GM12878 (cell line): ENCODE data around the gene POC1B. TPM values are rescaled to one million over a fixed set of nuclear protein-coding genes. Genes with fewer than 3 reads are reported as not detected.

Experiments used
- ATAC-seq: fragments of 200-7000 bp; cut with Tn5 transposase; 3 replicates; pipeline ENCODE4 v1.9.1; 2020; ENCODE audit warnings: mild to moderate bottlenecking, moderate library complexity
- BruUV-seq: library from RNA; stranded (reverse); fragments of 400-500 nt; replicated peaks from 2 replicates; lab custom pipeline; 2021; lab: Mats Ljungman, UMichigan
- CTCF ChIA-PET: fragments of 300-600 bp; sonication (Branson Sonifier 250); formaldehyde crosslinking; extraction: SDS; loops from one replicate; lab custom pipeline; 2021; ENCODE audit warnings: inconsistent platforms; lab: Yijun Ruan, JAX
- POLR2A ChIA-PET: fragments of 350-600 bp; formaldehyde crosslinking; extraction: SDS; loops from one replicate; lab custom pipeline; 2021; ENCODE audit warnings: inconsistent platforms; lab: Charles Lee
- RAD21 ChIA-PET: fragments of 300-600 bp; sonication (Branson Sonifier 250); formaldehyde crosslinking; loops from one replicate; lab custom pipeline; 2023; ENCODE audit warnings: antibody characterized with exemption; ENCODE audit not compliant: unreplicated experiment; lab: Charles Lee
- SMC1A ChIA-PET: fragments of 300-600 bp; sonication (Branson Sonifier 250); formaldehyde crosslinking; loops from one replicate; lab custom pipeline; 2023; ENCODE audit not compliant: unreplicated experiment, uncharacterized antibody; lab: Charles Lee
- DNase-seq: peaks from one replicate; pipeline ENCODE4 v3.0.0-alpha.2; 2011; ENCODE audit warnings: low read depth, low spot score
- FAIRE-seq: peaks from 3 replicates; lab custom pipeline; 2011; peaks lifted over from hg19 to GRCh38; lab: Jason Lieb, UNC
- H2AFZ ChIP-seq: 2 replicates; pipeline ENCODE4 v1.6.0; 2011; ENCODE audit warnings: low read depth, low read length, control low read depth; ENCODE audit not compliant: control insufficient read depth
- H3K27ac ChIP-seq: 2 replicates; pipeline ENCODE4 v1.5.1; 2011; ENCODE audit warnings: control low read depth; ENCODE audit not compliant: control insufficient read depth, insufficient read depth
- H3K27me3 ChIP-seq, 2 experiments: replicated peaks in 1 of 2; 2 replicates each; pipeline versions ENCODE4 v1.6.0 to v1.6.1; 2011; ENCODE audit warnings: low read length in 1 of 2; ENCODE audit not compliant: control insufficient read depth in 2 of 2, insufficient read depth in 2 of 2
- H3K36me3 ChIP-seq, 2 experiments: 2 replicates each; pipeline ENCODE4 v1.5.1; 2011; ENCODE audit warnings: low read length in 1 of 2; ENCODE audit not compliant: control insufficient read depth in 2 of 2, insufficient read depth in 2 of 2
- H3K4me1 ChIP-seq: 2 replicates; pipeline ENCODE4 v1.6.1; 2011; ENCODE audit warnings: mild to moderate bottlenecking, low read length, moderate library complexity, mixed read lengths; ENCODE audit not compliant: control insufficient read depth, insufficient read depth
- H3K4me2 ChIP-seq: 2 replicates; pipeline ENCODE4 v1.6.0; 2011; ENCODE audit warnings: control low read depth; ENCODE audit not compliant: control insufficient read depth, insufficient read depth
- H3K4me3 ChIP-seq: fragments of 200-600 bp; sonication (generic); 2 replicates; pipeline ENCODE4 v1.5.1; 2016
- H3K79me2 ChIP-seq: 2 replicates; pipeline ENCODE4 v1.6.0; 2011; ENCODE audit warnings: low read length; ENCODE audit not compliant: control insufficient read depth, insufficient read depth
- H3K9ac ChIP-seq: 2 replicates; pipeline ENCODE4 v1.8.0; 2011; ENCODE audit warnings: low read length, control low read depth, mixed read lengths; ENCODE audit not compliant: control insufficient read depth, insufficient read depth
- H3K9me3 ChIP-seq: replicated peaks from 3 replicates; pipeline ENCODE4 v1.5.1; 2011; ENCODE audit warnings: mild to moderate bottlenecking, low read length; ENCODE audit not compliant: control insufficient read depth, insufficient read depth
- H4K20me1 ChIP-seq: 2 replicates; pipeline ENCODE4 v1.6.0; 2011; ENCODE audit not compliant: control insufficient read depth, insufficient read depth
- CHD4 ChIP-seq: fragments of 200-600 bp; sonication (generic); IDR thresholded peaks from 2 replicates; pipeline ENCODE4 v1.6.1; 2016; ENCODE audit warnings: mild to moderate bottlenecking
- CUX1 ChIP-seq: IDR thresholded peaks from 2 replicates; pipeline ENCODE4 v1.6.1; 2012; ENCODE audit warnings: improper control_type of control experiment, low read depth, low read length; ENCODE audit not compliant: insufficient replicate concordance
- EP300 ChIP-seq, 2 experiments: fragments of 150-350 bp in 1 of 2; IDR thresholded peaks; 2 replicates each; pipeline ENCODE4 v1.6.1; 2011 to 2012; ENCODE audit warnings: low read depth in 2 of 2, low read length in 2 of 2, borderline replicate concordance in 1 of 2, improper control_type of control experiment in 1 of 2, inconsistent platforms in 1 of 2; ENCODE audit not compliant: control insufficient read depth in 1 of 2
- HSF1 ChIP-seq: fragments of 150-350 bp; IDR thresholded peaks from 2 replicates; pipeline ENCODE4 v1.6.1; 2014; ENCODE audit warnings: mild to moderate bottlenecking, low read depth, low read length
- NBN ChIP-seq: fragments of 450-650 bp; IDR thresholded peaks from 2 replicates; pipeline ENCODE4 v1.6.1; 2016
- NFIC ChIP-seq: IDR thresholded peaks from 2 replicates; pipeline ENCODE4 v1.6.1; 2012; ENCODE audit warnings: low read depth, mild to moderate bottlenecking, inconsistent platforms, low read length, moderate library complexity
- NFXL1 ChIP-seq: fragments of 450-650 bp; IDR thresholded peaks from 2 replicates; pipeline ENCODE4 v1.6.1; 2017; ENCODE audit warnings: antibody characterized with exemption, mild to moderate bottlenecking, borderline replicate concordance
- PAX5 ChIP-seq: IDR thresholded peaks from 2 replicates; pipeline ENCODE4 v1.6.1; 2011; ENCODE audit warnings: low read depth, low read length, borderline replicate concordance
- PAX8 ChIP-seq: fragments of 450-650 bp; IDR thresholded peaks from 2 replicates; pipeline ENCODE4 v1.6.1; 2017; ENCODE audit warnings: mild to moderate bottlenecking, moderate library complexity
- PBX3 ChIP-seq: IDR thresholded peaks from 2 replicates; pipeline ENCODE4 v1.6.1; 2011; ENCODE audit warnings: mild to moderate bottlenecking, low read depth, low read length, moderate library complexity; ENCODE audit not compliant: insufficient replicate concordance
- SMAD5 ChIP-seq: IDR thresholded peaks from 2 replicates; pipeline ENCODE4 v1.6.1; 2016; ENCODE audit warnings: antibody characterized with exemption, low read depth
- SP1 ChIP-seq: IDR thresholded peaks from one replicate; pipeline ENCODE4 v1.6.1; 2011; ENCODE audit warnings: low read depth, low read length
- ZNF207 ChIP-seq: fragments of 450-650 bp; IDR thresholded peaks from 2 replicates; pipeline ENCODE4 v1.6.1; 2014; ENCODE audit warnings: antibody characterized with exemption, mild to moderate bottlenecking, borderline replicate concordance
- ZNF274 ChIP-seq: IDR thresholded peaks from one replicate; pipeline ENCODE4 v1.8.0; 2011; ENCODE audit not compliant: insufficient read length, insufficient read depth
- ZNF622 ChIP-seq: fragments of 450-650 bp; IDR thresholded peaks from 2 replicates; pipeline ENCODE4 v1.6.1; 2017; ENCODE audit warnings: mild to moderate bottlenecking, inconsistent platforms
- WGBS: methylation state at CpG from one replicate; pipeline ENCODE4 v1.1.6; 2016; ENCODE audit warnings: low lambda C conversion rate; ENCODE audit not compliant: insufficient replicate concordance, insufficient coverage; ENCODE audit errors: missing lambda C conversion rate; 5-methylcytosine and 5-hydroxymethylcytosine counted together
- in situ Hi-C: fragments of 300-500 bp; cut with MboI; formaldehyde crosslinking; loops from 9 replicates; pipeline ENCODE4 v1.14.3; 2018; ENCODE audit warnings: mixed read lengths
- intact Hi-C: fragments of 100-400 bp; cut with micrococcal nuclease; formaldehyde crosslinking; loops from one replicate; pipeline ENCODE4 v1.14.2; 2022; ENCODE audit not compliant: unreplicated experiment
- polyA plus RNA-seq, 11 experiments: library from polyadenylated mRNA; depleted of rRNA in 4 of 11; unstranded in 6 of 11; stranded (reverse) in 5 of 11; fragments of >200 nt; fragmentation: Nextera tagmentation in 4 of 11; fragmentation: Illumina TruSeq in 1 of 11; extraction: Ambion mirVana in 4 of 11; extraction: Trizol in 1 of 11; gene quantifications; 1 replicate in 1 of 11; 2 replicates in 10 of 11; pipeline versions ENCODE4 v1.2.1 to v1.2.3, GENCODE V29; 2011 to 2016; ENCODE audit warnings: inconsistent platforms in 2 of 11, missing spikeins in 2 of 11, low read depth in 1 of 11
- total RNA-seq, 4 experiments: library from RNA; depleted of rRNA in 3 of 4; stranded (reverse); fragments of >200 nt in 3 of 4; fragmentation: Illumina TruSeq in 1 of 4; extraction: Trizol in 1 of 4; gene quantifications; 2 replicates each; pipeline versions ENCODE4 v1.2.1 to v1.2.3, GENCODE V29; 2013 to 2021

The POC1B gene
- total and polyA plus RNA-seq, 10 of the 15 experiments (the other 5 are each of a cell fraction or from before 2014, with no cell fraction given): 4.4 to 17.8 (median 11.3) TPM

- ChIA-PET POLR2A (no interaction called here), CTCF (no interaction called here), SMC1A (interaction anchor here (0.8 kb wide), 1 partner anchor 1305 kb away, joined by 3 read pairs; no protein-coding TSS in a partner anchor), RAD21 (no interaction called here)
- no TSS peak for BruUV-seq
- no peak for TF ChIP-seq HSF1
- no peak for TF ChIP-seq ZNF274
- TF ChIP-seq SMAD5: no peak
- TF ChIP-seq NBN: no peak
- no peak for TF ChIP-seq NFIC
- TF ChIP-seq CUX1: no peak
- TF ChIP-seq NFXL1: no peak
- no peak for TF ChIP-seq EP300 (IDR thresholded peaks at IDR 0.05; ENCODE audit: borderline replicate concordance in 1 of 2, control insufficient read depth in 1 of 2, low read depth in 2 of 2, low read length in 2 of 2)
- TF ChIP-seq SP1: no peak
- no peak for TF ChIP-seq ZNF622
- no peak for TF ChIP-seq PAX8
- TF ChIP-seq CHD4: no peak
- no peak for TF ChIP-seq ZNF207
- no peak for TF ChIP-seq PAX5
- no peak for TF ChIP-seq PBX3
- DNase-seq: no peak
- no peak for FAIRE-seq
- no peak overlapping the region for H3K9ac ChIP-seq
- H4K20me1 ChIP-seq: no peaks in the 10 kb centered on the region
- H3K27ac ChIP-seq: no peak overlapping the region
- intact Hi-C loops (loop anchor here (10.0 kb wide), 1 partner anchor 1375 kb away; no protein-coding TSS in a partner anchor), in situ Hi-C loops (no loop called here)
- peaks cover 6% of the 10 kb centered on the region for H3K4me1 ChIP-seq
- H3K9me3 ChIP-seq: no peaks in the 10 kb centered on the region
- WGBS: 67% methylated on average over 3 of the region's 3 CpGs
- H3K36me3 ChIP-seq: no peaks in the 10 kb centered on the region
- H3K79me2 ChIP-seq: no peaks in the 10 kb centered on the region
- ATAC-seq: no peak
- H2AFZ ChIP-seq: no peak overlapping the region
- H3K27me3 ChIP-seq: no peaks in the 10 kb centered on the region
- no peak overlapping the region for H3K4me3 ChIP-seq
- H3K4me2 ChIP-seq: no peak overlapping the region
Observed at GRCh38 chr12:89479982-89480381, 45.9 kb downstream of the POC1B start.
